ENCODE data around the gene PDSS2.

- TF ChIP-seq POLR2AphosphoS5 (IDR thresholded peaks at IDR 0.05; ENCODE audit: control insufficient read depth, insufficient read depth, low read depth, low read length): no peak
- TF ChIP-seq JUN (IDR thresholded peaks at IDR 0.05; ENCODE audit: borderline replicate concordance, low read depth, low read length): no peak
- no peak for TF ChIP-seq JUN (CRISPR knock-in tag; IDR thresholded peaks at IDR 0.05; ENCODE audit: borderline replicate concordance)
- TF ChIP-seq, protein P1, sequence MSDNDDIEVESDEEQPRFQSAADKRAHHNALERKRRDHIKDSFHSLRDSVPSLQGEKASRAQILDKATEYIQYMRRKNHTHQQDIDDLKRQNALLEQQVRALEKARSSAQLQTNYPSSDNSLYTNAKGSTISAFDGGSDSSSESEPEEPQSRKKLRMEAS (CRISPR knock-in tag; IDR thresholded peaks at IDR 0.05): no peak
- TF ChIP-seq KDM1A (IDR thresholded peaks at IDR 0.05): no peak
- no peak for TF ChIP-seq CHD2 (IDR thresholded peaks at IDR 0.05; ENCODE audit: low read depth, low read length)
Observed at GRCh38 chr6:107344981-107345380, 114.4 kb downstream of the PDSS2 start.
